K562 (cell line): ENCODE data around the gene HHATL. TPM values are rescaled to one million over a fixed set of nuclear protein-coding genes. Genes with fewer than 3 reads are reported as not detected.
A peak's percentile ranks its signal among the peaks of the same experiment; 100 is the strongest.

Experiments
- ATAC-seq: fragments of 200-7000 bp; cut with Tn5 transposase; 3 replicates; pipeline ENCODE4 v1.9.1; 2020; ENCODE audit warnings: moderate library complexity
- BruUV-seq: library from RNA; stranded (reverse); fragments of 400-500 nt; replicated peaks from 2 replicates; lab custom pipeline; 2021; lab: Mats Ljungman, UMichigan
- CTCF ChIA-PET: fragments of 300-600 bp; formaldehyde crosslinking; extraction: SDS; loops from one replicate; lab custom pipeline; 2021; ENCODE audit warnings: low intra/inter-chr PET ratio; lab: Yijun Ruan, JAX
- POLR2A ChIA-PET: fragments of 300-600, 350-650 bp; sonication (Branson Sonifier 250); formaldehyde crosslinking; extraction: SDS; loops from one replicate; lab custom pipeline; 2021; ENCODE audit warnings: antibody characterized with exemption, inconsistent platforms; lab: Yijun Ruan, JAX
- DNase-seq, 4 experiments: peaks; one replicate each; pipeline versions ENCODE4 v3.0.0 to v3.0.0-alpha.2; 2011 to 2018; ENCODE audit warnings: low spot score in 3 of 4, mixed read lengths in 3 of 4; ENCODE audit errors: extremely low read depth in 1 of 4
- FAIRE-seq: peaks from 2 replicates; lab custom pipeline; 2011; peaks lifted over from hg19 to GRCh38; lab: Jason Lieb, UNC
- H2AFZ ChIP-seq: 2 replicates; pipeline ENCODE4 v1.6.0; 2011; ENCODE audit warnings: low read depth, low read length, control low read depth, inconsistent platforms
- H3K27ac ChIP-seq: fragments of 200-600 bp; 3 replicates; pipeline ENCODE4 v1.8.0; 2011; ENCODE audit warnings: low read depth, mild to moderate bottlenecking, control low read depth, inconsistent platforms, low read length, moderate library complexity, mixed read lengths; ENCODE audit errors: extremely low read depth
- H3K27me3 ChIP-seq, 2 experiments: fragments of 300-600 bp in 1 of 2; 2 replicates in 1 of 2; 3 replicates in 1 of 2; pipeline versions ENCODE4 v1.6.0 to v1.8.0; 2011; ENCODE audit warnings: inconsistent platforms in 2 of 2, low read length in 2 of 2, mild to moderate bottlenecking in 1 of 2, mixed read lengths in 1 of 2, moderate library complexity in 1 of 2; ENCODE audit not compliant: control insufficient read depth in 2 of 2, insufficient read depth in 2 of 2
- H3K36me3 ChIP-seq: fragments of 300-600 bp; 3 replicates; pipeline ENCODE4 v1.8.0; 2011; ENCODE audit warnings: mild to moderate bottlenecking, low read length, inconsistent platforms; ENCODE audit not compliant: control insufficient read depth, insufficient read depth
- H3K4me1 ChIP-seq, 2 experiments: fragments of 200-600 bp in 1 of 2; replicated peaks in 1 of 2; 2 replicates in 1 of 2; 3 replicates in 1 of 2; pipeline versions ENCODE4 v1.5.1 to v1.8.0; 2011; ENCODE audit warnings: inconsistent platforms in 2 of 2, low read length in 2 of 2, mild to moderate bottlenecking in 1 of 2, mixed read lengths in 1 of 2, moderate library complexity in 1 of 2; ENCODE audit not compliant: control insufficient read depth in 2 of 2, insufficient read depth in 2 of 2
- H3K4me2 ChIP-seq: 2 replicates; pipeline ENCODE4 v1.6.1; 2011; ENCODE audit warnings: low read length, control low read depth, inconsistent platforms, mixed read lengths; ENCODE audit not compliant: insufficient read depth
- H3K4me3 ChIP-seq: fragments of 200-600 bp; sonication (generic), shearing (Covaris generic); 2 replicates; pipeline ENCODE4 v1.5.1; 2016; ENCODE audit warnings: control low read depth, inconsistent platforms
- H3K79me2 ChIP-seq: fragments of 200-600 bp; 3 replicates; pipeline ENCODE4 v1.8.0; 2011; ENCODE audit warnings: low read length, inconsistent platforms; ENCODE audit not compliant: control insufficient read depth, insufficient read depth
- H3K9ac ChIP-seq, 2 experiments: 2 replicates each; pipeline versions ENCODE4 v1.6.0 to v1.6.1; 2011; ENCODE audit warnings: low read depth in 2 of 2, low read length in 2 of 2, control low read depth in 1 of 2, inconsistent platforms in 1 of 2, mild to moderate bottlenecking in 1 of 2, mixed read lengths in 1 of 2; ENCODE audit not compliant: insufficient read depth in 1 of 2
- H3K9me1 ChIP-seq: one replicate; pipeline ENCODE4 v1.6.0; 2011; ENCODE audit warnings: inconsistent platforms, mild to moderate bottlenecking, low read length, moderate library complexity; ENCODE audit not compliant: control insufficient read depth, insufficient read depth
- H3K9me3 ChIP-seq: replicated peaks from 2 replicates; pipeline ENCODE4 v1.5.1; 2011; ENCODE audit warnings: low read depth, low read length, inconsistent platforms; ENCODE audit not compliant: control insufficient read depth, insufficient read depth
- H4K20me1 ChIP-seq: replicated peaks from 2 replicates; pipeline ENCODE4 v1.6.1; 2011; ENCODE audit warnings: low read length, inconsistent platforms, mixed read lengths; ENCODE audit not compliant: control insufficient read depth, insufficient read depth
- ELF4 ChIP-seq: fragments of 450-650 bp; formaldehyde crosslinking; IDR thresholded peaks from 2 replicates; pipeline ENCODE4 v1.4.0; 2022; ENCODE audit warnings: missing genetic modification characterization
- GABPB1 ChIP-seq: sonication (generic); formaldehyde crosslinking; IDR thresholded peaks from 2 replicates; pipeline ENCODE4 v1.8.0; 2022; ENCODE audit warnings: mild to moderate bottlenecking, missing genetic modification reagents
- RBM25 ChIP-seq: fragments of 200-400 bp; formaldehyde crosslinking; IDR thresholded peaks from 2 replicates; pipeline ENCODE4 v1.6.1; 2018; ENCODE audit warnings: low read length, low read depth, moderate library complexity; ENCODE audit not compliant: severe bottlenecking
- RCOR1 ChIP-seq, 2 experiments: IDR thresholded peaks; 2 replicates each; pipeline ENCODE4 v1.6.1; 2012; ENCODE audit warnings: low read depth in 2 of 2, low read length in 2 of 2, borderline replicate concordance in 1 of 2, improper control_type of control experiment in 1 of 2
- RFX7 ChIP-seq: fragments of 250-450 bp; sonication (Bioruptor Pico); IDR thresholded peaks from 2 replicates; pipeline ENCODE4 v1.5.1; 2021; ENCODE audit warnings: mild to moderate bottlenecking
- STAG1 ChIP-seq: sonication (generic); formaldehyde crosslinking; IDR thresholded peaks from 2 replicates; pipeline ENCODE4 v1.5.0; 2020; ENCODE audit warnings: missing genetic modification reagents, borderline replicate concordance
- ZNF184 ChIP-seq: sonication (generic); formaldehyde crosslinking; IDR thresholded peaks from 2 replicates; pipeline ENCODE4 v1.5.0; 2020; ENCODE audit warnings: missing genetic modification reagents
- ZNF354B ChIP-seq: fragments of 250-450 bp; sonication (Bioruptor Pico); IDR thresholded peaks from 2 replicates; pipeline ENCODE4 v1.4.0; 2020
- ZSCAN32 ChIP-seq: fragments of 450-650 bp; formaldehyde crosslinking; IDR thresholded peaks from 2 replicates; pipeline ENCODE4 v1.4.0; 2020; ENCODE audit warnings: mild to moderate bottlenecking, moderate library complexity
- WGBS: fragments of 100-300 bp; shearing (Covaris generic); methylation state at CpG from one replicate; pipeline ENCODE4 v1.1.6; 2016; ENCODE audit warnings: low coverage, mixed read lengths; ENCODE audit not compliant: insufficient coverage; ENCODE audit errors: missing lambda C conversion rate; 5-methylcytosine and 5-hydroxymethylcytosine counted together
- in situ Hi-C: fragments of 300-500 bp; cut with MboI; formaldehyde crosslinking; loops from 4 replicates; pipeline ENCODE4 v1.15.0; 2018; ENCODE audit warnings: inconsistent platforms, mixed read lengths
- intact Hi-C: fragments of 100-400 bp; cut with micrococcal nuclease; formaldehyde crosslinking; loops from 2 replicates; pipeline ENCODE4 v1.14.2; 2022
- polyA plus RNA-seq, 8 experiments: library from polyadenylated mRNA; depleted of rRNA in 4 of 8; stranded (reverse) in 5 of 8; unstranded in 3 of 8; fragments of >200 nt; fragmentation: Nextera tagmentation in 2 of 8; fragmentation: Illumina TruSeq in 1 of 8; extraction: Ambion mirVana in 2 of 8; extraction: Trizol in 1 of 8; gene quantifications; 2 replicates each; pipeline versions ENCODE4 v1.2.1 to v1.2.3, GENCODE V29; 2011 to 2014; ENCODE audit warnings: inconsistent platforms in 1 of 8, missing spikeins in 1 of 8
- total RNA-seq, 7 experiments: library from RNA; depleted of rRNA in 6 of 7; stranded (reverse); fragments of >200 nt in 6 of 7; fragmentation: Illumina TruSeq in 2 of 7; extraction: Trizol in 2 of 7; gene quantifications; 2 replicates each; pipeline versions ENCODE4 v1.2.1 to v1.2.3, GENCODE V29; 2011 to 2021; ENCODE audit warnings: low replicate concordance in 1 of 7

Gene HHATL
- total and polyA plus RNA-seq, 9 of the 15 experiments (the other 6 are each of a cell fraction or from before 2014, with no cell fraction given): not detected

DNA sequence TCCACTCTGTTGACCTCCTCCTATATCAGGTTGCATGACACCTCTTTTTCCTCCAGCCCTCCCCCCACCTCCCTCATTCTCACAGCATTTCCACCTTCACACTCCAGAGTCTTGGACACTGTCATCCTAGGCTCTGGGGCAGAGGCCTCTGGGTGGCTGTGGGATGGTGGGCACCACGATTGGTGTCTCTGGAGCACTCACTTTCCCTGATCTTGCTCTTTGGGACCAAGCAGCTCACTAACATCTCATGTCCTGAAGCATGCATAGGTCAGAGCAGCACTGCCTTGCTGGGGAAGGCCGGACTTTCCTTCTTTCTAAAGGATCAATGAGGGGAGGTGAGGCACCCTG, 34.2 kb downstream of the HHATL start:
- Histone ChIP-seq H3K79me2 (no peaks in the 10 kb centered on the region), H3K4me3 (no peak overlapping the region), H3K36me3 (no peaks in the 10 kb centered on the region), H3K9ac (no peak overlapping the region), H3K9me3 (no peaks in the 10 kb centered on the region), H3K4me2 (no peak overlapping the region), H4K20me1 (0 out of 2 replicates have a peak, but pooled peaks cover 5% of the 10 kb centered on the region), H3K9me1 (no peaks in the 10 kb centered on the region), H3K27me3 (peaks cover 7 to 27% of the 10 kb centered on the region in 2 experiments; a peak in 3 of 5 replicates), H3K27ac (no peak overlapping the region), H3K4me1 (peaks cover 4 to 10% of the 10 kb centered on the region in 2 experiments; a peak in 4 of 5 replicates), H2AFZ (no peak overlapping the region)
- CTCF ChIA-PET: interaction anchor here (0.5 to 0.7 kb wide), 2 partner anchors 34 to 132 kb away, joined by 3 to 4 read pairs; no protein-coding TSS in a partner anchor
- intact Hi-C loops (no loop called here), in situ Hi-C loops (no loop called here)
- POLR2A ChIA-PET: no interaction called here
- no peak for ATAC-seq
- peak in 1 of 4 experiments; percentile 6 for DNase-seq
- no TSS peak for BruUV-seq
- no peak for TF ChIP-seq RFX7 (CRISPR knock-in tag)
- no peak for TF ChIP-seq ZNF184
- no peak for TF ChIP-seq ELF4 (CRISPR knock-in tag)
- no peak for TF ChIP-seq ZSCAN32
- TF ChIP-seq GABPB1: no peak
- TF ChIP-seq RCOR1 (IDR thresholded peaks at IDR 0.05; ENCODE audit: borderline replicate concordance in 1 of 2, low read depth in 2 of 2, low read length in 2 of 2): no peak
- TF ChIP-seq ZNF354B (CRISPR knock-in tag): no peak
- TF ChIP-seq RBM25: no peak
- TF ChIP-seq STAG1 (CRISPR knock-in tag): no peak
- WGBS: 6% methylated on average over 2 of the region's 2 CpGs
- no peak for FAIRE-seq
